ENCODE data around the gene FGF4.

Gene FGF4

GRCh38 chr11:69726019-69726418, 49.1 kb downstream of the FGF4 start:
- no peak for DNase-seq (ENCODE audit: low read depth in 2 of 2)

- no peak for DNase-seq (ENCODE audit: low read depth in 2 of 2)
These were observed 53.4 kb downstream of the FGF4 start for GRCh38 chr11:69721745-69722144.

GRCh38 chr11:69721106-69721505, 54.0 kb downstream of the FGF4 start:
- DNase-seq (ENCODE audit: low read depth in 2 of 2): no peak
